Naive thymus-derived CD8-positive, alpha-beta T cell (primary cell): Measurements from ENCODE around the gene COL5A2. TPM values are rescaled to one million over a fixed set of nuclear protein-coding genes. Genes with fewer than 3 reads are reported as not detected.

Experiments used
- ATAC-seq, 2 donors: fragments of 150-1000 bp; cut with Tn5 transposase in 1 of 2; sonication (Bioruptor Pico), chemical (Tn5 transposase) in 1 of 2; 1 replicate in 1 of 2; 2 replicates in 1 of 2; pipeline ENCODE4 v1.10.0; 2021; ENCODE audit warnings: mild to moderate bottlenecking in 2 of 2, moderate library complexity in 2 of 2
- POLR2A ChIA-PET: fragments of 350-600 bp; sonication (Branson Sonifier 250); formaldehyde crosslinking; loops from one replicate; lab custom pipeline; 2021; ENCODE audit warnings: antibody characterized with exemption; lab: Charles Lee
- DNase-seq, 10 donors: peaks; one replicate each; pipeline versions ENCODE4 v3.0.0 to v3.0.0-alpha.2; 2020 to 2022
- H3K27ac Mint-ChIP-seq, 10 donors: one replicate each; pipeline ENCODE4 v1.8.0; 2020 to 2022; ENCODE audit warnings: mild to moderate bottlenecking in 10 of 10, mixed read lengths in 10 of 10, moderate library complexity in 4 of 10, inconsistent platforms in 1 of 10
- H3K27me3 Mint-ChIP-seq, 5 donors: one replicate each; pipeline ENCODE4 v1.8.0; 2021 to 2022; ENCODE audit warnings: mixed read lengths in 5 of 5
- H3K36me3 Mint-ChIP-seq, 3 donors: one replicate each; pipeline ENCODE4 v1.8.0; 2020 to 2022; ENCODE audit warnings: mixed read lengths in 3 of 3, mild to moderate bottlenecking in 2 of 3, inconsistent platforms in 1 of 3
- H3K4me1 Mint-ChIP-seq, 4 donors: one replicate each; pipeline ENCODE4 v1.8.0; 2021 to 2022; ENCODE audit warnings: mixed read lengths in 4 of 4
- H3K4me3 Mint-ChIP-seq, 10 donors: one replicate each; pipeline ENCODE4 v1.8.0; 2020 to 2022; ENCODE audit warnings: mild to moderate bottlenecking in 10 of 10, mixed read lengths in 10 of 10, moderate library complexity in 6 of 10, inconsistent platforms in 1 of 10
- H3K9me3 Mint-ChIP-seq, 9 donors: one replicate each; pipeline ENCODE4 v1.8.0; 2020 to 2022; ENCODE audit warnings: mixed read lengths in 9 of 9, mild to moderate bottlenecking in 3 of 9, inconsistent platforms in 1 of 9, moderate library complexity in 1 of 9
- polyA plus RNA-seq, 3 donors: library from polyadenylated mRNA; unstranded; fragments of 300-500 nt; fragmentation: Illumina TruSeq; gene quantifications; one replicate each; pipeline ENCODE4 v1.2.3, GENCODE V29; 2021
- total RNA-seq, 8 experiments: library from RNA in 2 of 8; stranded (reverse) in 2 of 8; gene quantifications; one replicate each; pipeline ENCODE4 v1.2.3 and lab custom pipeline; 2021 to 2026

Gene COL5A2
- total and polyA plus RNA-seq, 5 experiments from 2014 or later = 0.10 to 2.1 (median 0.98) TPM; not detected in 1

DNA sequence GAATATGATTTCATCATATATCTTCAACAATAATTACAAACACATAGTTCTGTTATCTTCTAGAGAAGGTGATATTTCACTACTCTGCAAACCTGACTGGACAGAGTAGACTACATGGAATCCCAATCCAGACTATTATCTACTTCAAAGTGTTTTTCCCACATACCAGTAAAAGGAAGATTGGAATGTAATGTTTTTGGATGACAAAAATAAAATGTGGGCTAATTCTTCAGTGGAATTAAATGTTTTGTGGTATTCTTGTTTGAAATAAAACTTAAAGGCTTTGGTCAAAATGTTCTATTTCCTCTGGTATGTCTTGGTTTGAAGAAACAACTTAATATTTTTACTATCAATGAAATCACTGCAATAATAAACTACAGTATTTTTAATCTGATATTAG is 22.1 kb downstream of the COL5A2 start:
- Mint-ChIP-seq H3K27ac (no peak overlapping the region), H3K9me3 (no peaks in the 10 kb centered on the region)
- POLR2A ChIA-PET = no interaction called here

DNA sequence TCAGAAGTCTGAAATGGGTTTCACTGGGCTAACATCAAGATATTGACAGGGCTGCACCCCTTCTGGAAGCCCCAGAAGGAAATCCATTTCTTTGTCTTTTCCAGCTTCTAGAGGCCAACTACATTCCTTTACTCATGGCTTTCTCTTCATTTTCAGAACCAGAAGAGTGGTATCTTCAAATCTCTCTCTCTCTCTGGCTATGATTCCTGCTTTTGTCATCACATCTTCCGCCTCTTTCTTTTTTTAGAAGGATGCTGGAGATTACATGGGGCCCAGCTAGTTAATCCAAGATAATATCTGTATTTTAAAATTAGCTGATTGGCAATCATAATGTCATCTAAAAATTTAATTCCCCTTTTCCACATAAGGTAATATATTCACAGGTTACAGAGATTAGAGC is 23.8 kb downstream of the COL5A2 start:
- H3K36me3 Mint-ChIP-seq = peaks cover 0 to 2% (median 0%) of the 10 kb centered on the region in 3 donors
- H3K9me3 Mint-ChIP-seq = no peaks in the 10 kb centered on the region
- POLR2A ChIA-PET = no interaction called here
- H3K27me3 Mint-ChIP-seq = no peaks in the 10 kb centered on the region
- no peak overlapping the region for H3K4me3 Mint-ChIP-seq
- DNase-seq = no peak
- H3K4me1 Mint-ChIP-seq = no peaks in the 10 kb centered on the region
- ATAC-seq = no peak
- no peak overlapping the region for H3K27ac Mint-ChIP-seq

More for the DNA sequence above, 22.1 kb downstream of the COL5A2 start:
- Mint-ChIP-seq H3K4me1 (no peaks in the 10 kb centered on the region), H3K36me3 (peaks cover 0 to 2% (median 0%) of the 10 kb centered on the region in 3 donors), H3K4me3 (no peak overlapping the region), H3K27me3 (no peaks in the 10 kb centered on the region)
- DNase-seq (no peak), ATAC-seq (no peak)

DNA sequence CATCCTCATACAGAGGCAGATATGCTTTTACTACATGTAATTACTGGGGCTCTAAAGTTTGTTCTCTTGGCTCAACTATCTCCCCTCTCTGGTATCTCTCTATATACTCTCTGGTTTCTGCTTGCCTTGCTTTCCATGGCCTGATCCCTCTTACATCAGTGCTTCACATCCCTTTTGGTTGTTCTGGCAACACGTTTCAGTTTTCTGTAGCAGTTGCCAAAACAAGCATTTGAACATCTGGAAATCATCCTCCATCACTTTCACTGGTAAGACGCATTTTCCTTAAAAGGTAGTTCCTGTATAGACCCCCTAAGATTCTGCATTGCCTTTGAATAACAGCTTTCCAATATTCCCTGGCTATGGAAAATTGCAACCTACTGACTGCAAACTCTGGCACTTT is 25.9 kb downstream of the COL5A2 start:
- no peak overlapping the region for H3K4me3 Mint-ChIP-seq
- peak overlapping the region in 1 of 10 donors; percentile 66 for H3K27ac Mint-ChIP-seq
- no peaks in the 10 kb centered on the region for H3K4me1 Mint-ChIP-seq
- DNase-seq (no peak), ATAC-seq (no peak)
- H3K9me3 Mint-ChIP-seq = no peaks in the 10 kb centered on the region
- H3K27me3 Mint-ChIP-seq = no peaks in the 10 kb centered on the region
- H3K36me3 Mint-ChIP-seq = no peaks in the 10 kb centered on the region
- POLR2A ChIA-PET = no interaction called here

DNA sequence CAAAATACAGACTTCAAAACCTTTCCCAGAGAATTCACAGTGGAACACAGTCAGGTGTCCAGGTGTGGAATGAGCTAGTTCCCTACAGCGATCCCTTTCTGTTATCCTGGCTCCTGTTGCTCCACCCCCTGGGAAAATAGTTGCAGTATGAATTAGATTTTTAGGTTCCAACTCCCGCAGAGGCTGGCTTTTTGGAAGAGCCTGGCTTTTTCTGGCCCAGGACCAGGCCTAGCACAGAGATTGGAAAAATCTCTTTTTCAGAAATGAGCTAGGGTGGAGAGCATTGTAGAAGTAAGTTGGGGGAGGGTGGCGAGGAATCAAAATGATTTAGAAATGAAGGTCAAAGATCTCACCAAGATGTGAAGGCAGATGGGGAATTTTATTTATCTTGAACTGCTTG is 27.1 kb downstream of the COL5A2 start:
- Mint-ChIP-seq H3K27ac (no peak overlapping the region), H3K4me3 (no peak overlapping the region), H3K9me3 (no peaks in the 10 kb centered on the region), H3K4me1 (peaks cover 0 to 2% (median 0%) of the 10 kb centered on the region in 4 donors), H3K27me3 (no peaks in the 10 kb centered on the region), H3K36me3 (no peaks in the 10 kb centered on the region)
- DNase-seq = no peak
- POLR2A ChIA-PET = no interaction called here
- no peak for ATAC-seq

DNA sequence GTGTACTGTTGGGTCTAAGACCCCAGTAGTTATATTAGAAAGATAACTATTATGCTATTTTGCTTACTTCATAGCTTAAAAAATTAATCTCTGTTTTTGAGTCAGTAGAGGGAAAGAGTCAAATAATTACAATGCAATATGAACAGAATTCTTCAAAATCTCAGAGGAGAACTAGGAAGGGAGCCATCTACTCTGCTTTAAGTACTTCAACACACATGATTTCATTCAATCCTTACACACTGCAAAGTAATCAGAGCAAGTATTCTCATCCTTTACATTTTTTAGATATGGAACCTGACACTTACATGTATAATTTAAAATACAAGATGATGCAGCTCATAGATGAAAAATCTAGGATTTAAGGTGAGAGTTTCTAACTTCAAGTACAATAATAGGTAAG is 27.7 kb downstream of the COL5A2 start:
- Mint-ChIP-seq H3K4me1 (peaks cover 0 to 2% (median 0%) of the 10 kb centered on the region in 4 donors), H3K9me3 (no peaks in the 10 kb centered on the region), H3K36me3 (no peaks in the 10 kb centered on the region), H3K27me3 (no peaks in the 10 kb centered on the region), H3K4me3 (no peak overlapping the region), H3K27ac (no peak overlapping the region)
- POLR2A ChIA-PET = no interaction called here
- no peak for ATAC-seq
- DNase-seq = no peak

DNA sequence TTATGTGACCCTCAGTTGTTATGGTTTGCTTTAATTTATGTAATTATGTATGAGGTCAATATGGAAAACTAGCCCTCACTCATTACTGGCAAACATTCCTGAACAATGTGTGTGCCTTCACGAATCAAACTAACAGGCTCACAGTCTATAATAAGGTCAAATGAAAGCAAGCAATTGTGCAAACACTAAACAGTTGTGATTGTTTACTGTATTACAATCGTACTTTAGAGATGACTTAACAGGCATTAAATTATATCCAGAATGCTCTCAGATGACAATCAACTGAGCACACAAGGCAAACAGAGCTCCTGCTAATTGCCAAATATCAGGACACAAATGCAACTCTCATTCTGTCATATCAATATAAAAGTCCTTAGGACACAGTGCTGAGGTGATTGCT is 29.5 kb downstream of the COL5A2 start:
- POLR2A ChIA-PET = no interaction called here
- Mint-ChIP-seq H3K27me3 (no peaks in the 10 kb centered on the region), H3K27ac (no peak overlapping the region), H3K36me3 (no peaks in the 10 kb centered on the region), H3K4me1 (peaks cover 0 to 4% (median 0%) of the 10 kb centered on the region in 4 donors), H3K9me3 (no peaks in the 10 kb centered on the region), H3K4me3 (no peak overlapping the region)
- DNase-seq = no peak
- ATAC-seq = no peak

DNA sequence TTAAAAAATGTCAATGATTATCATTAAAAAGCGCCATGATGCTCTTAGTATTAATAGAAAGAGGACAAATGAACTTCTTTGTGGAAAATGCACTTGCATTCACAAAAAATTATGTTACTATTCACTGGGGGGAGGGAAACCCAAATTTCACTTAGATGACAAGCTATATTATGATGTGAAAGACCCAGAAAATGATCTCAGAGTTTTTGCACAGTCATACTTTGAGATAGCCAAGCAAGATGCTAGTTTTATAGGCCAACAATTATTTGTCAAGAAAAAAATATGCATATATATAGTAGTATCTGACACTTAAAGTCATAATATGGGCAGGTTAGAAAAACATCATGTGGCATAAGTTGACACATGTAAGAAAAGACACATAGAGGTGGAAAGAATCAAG is 31.6 kb downstream of the COL5A2 start:
- POLR2A ChIA-PET = no interaction called here
- no peak for ATAC-seq
- no peaks in the 10 kb centered on the region for H3K27me3 Mint-ChIP-seq
- no peaks in the 10 kb centered on the region for H3K9me3 Mint-ChIP-seq
- peaks cover 0 to 7% (median 4%) of the 10 kb centered on the region in 4 donors for H3K4me1 Mint-ChIP-seq
- H3K27ac Mint-ChIP-seq = no peak overlapping the region
- DNase-seq = no peak
- no peak overlapping the region for H3K4me3 Mint-ChIP-seq
- no peaks in the 10 kb centered on the region for H3K36me3 Mint-ChIP-seq

DNA sequence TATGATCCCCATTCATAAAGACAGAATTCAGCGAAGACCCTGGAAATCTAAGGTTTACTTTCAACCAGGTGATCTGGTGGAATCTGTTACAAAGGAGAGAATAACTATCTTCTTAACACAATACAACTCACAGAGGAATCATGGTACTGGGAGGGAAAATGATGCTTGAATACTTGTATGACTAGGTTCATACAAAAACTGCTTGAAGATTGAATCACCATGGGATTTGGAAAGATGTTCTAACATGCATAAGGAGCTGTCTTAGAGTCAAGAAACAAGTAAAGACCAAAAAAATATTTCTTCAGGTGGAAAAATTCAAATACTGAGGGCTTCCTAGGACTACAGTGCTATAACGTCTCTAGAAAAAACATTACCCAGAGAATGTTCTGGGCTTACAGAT is 32.2 kb downstream of the COL5A2 start:
- Mint-ChIP-seq H3K36me3 (no peaks in the 10 kb centered on the region), H3K9me3 (no peaks in the 10 kb centered on the region), H3K4me3 (no peak overlapping the region), H3K27me3 (no peaks in the 10 kb centered on the region), H3K4me1 (peaks cover 0 to 9% (median 4%) of the 10 kb centered on the region in 4 donors), H3K27ac (no peak overlapping the region)
- POLR2A ChIA-PET = no interaction called here
- ATAC-seq = no peak
- no peak for DNase-seq

DNA sequence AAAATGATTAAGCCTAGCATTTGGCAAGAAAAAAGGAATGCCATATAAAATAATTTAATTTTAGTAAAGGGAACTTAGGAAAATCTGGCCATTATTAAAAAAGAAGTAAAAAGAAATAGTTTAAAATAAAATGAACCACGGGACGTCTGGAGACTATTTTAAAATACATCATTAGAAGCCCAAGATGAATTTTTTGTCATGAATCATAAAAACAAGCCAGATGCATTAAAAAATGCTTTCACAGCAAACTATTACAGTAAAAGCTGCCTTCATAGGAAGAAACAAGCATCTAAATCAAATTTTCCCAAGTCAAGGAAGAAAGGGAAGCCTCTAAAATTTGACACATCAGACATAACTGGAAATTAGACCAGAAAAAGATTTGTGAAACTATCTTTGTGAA is 33.0 kb downstream of the COL5A2 start:
- no peak overlapping the region for H3K27ac Mint-ChIP-seq
- DNase-seq (no peak), ATAC-seq (no peak)
- no peaks in the 10 kb centered on the region for H3K36me3 Mint-ChIP-seq
- peaks cover 0 to 9% (median 4%) of the 10 kb centered on the region in 4 donors for H3K4me1 Mint-ChIP-seq
- no peaks in the 10 kb centered on the region for H3K27me3 Mint-ChIP-seq
- H3K9me3 Mint-ChIP-seq = no peaks in the 10 kb centered on the region
- POLR2A ChIA-PET = no interaction called here
- H3K4me3 Mint-ChIP-seq = no peak overlapping the region

DNA sequence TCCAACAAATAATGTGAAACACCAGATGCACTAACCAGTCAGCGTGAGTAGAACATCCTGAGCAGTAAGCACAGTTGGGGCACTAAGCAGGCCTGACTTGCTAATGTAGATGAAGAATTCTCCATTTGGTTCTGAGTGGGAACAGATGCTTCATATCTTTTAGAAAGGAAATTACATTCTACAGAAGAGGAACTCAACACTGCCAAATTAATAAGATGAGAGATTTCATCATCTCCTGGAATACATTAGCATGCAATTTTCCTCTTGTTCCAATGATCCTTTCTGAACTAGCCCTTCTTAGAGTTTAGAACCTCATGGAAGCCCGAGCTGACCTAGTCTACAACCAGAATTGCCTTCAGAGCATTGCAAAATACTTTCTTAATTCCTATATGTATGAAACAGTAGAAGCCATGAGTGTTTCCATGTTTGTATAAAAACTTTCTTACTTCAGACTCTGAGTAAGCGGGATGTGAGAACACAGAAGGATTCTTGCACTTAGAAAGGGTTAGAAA is 34.8 kb downstream of the COL5A2 start:
- POLR2A ChIA-PET = no interaction called here
- Mint-ChIP-seq H3K36me3 (no peaks in the 10 kb centered on the region), H3K4me1 (peaks cover 0 to 9% (median 4%) of the 10 kb centered on the region in 4 donors), H3K4me3 (no peak overlapping the region), H3K27ac (no peak overlapping the region), H3K27me3 (no peaks in the 10 kb centered on the region), H3K9me3 (no peaks in the 10 kb centered on the region)
- DNase-seq (no peak), ATAC-seq (no peak)

DNA sequence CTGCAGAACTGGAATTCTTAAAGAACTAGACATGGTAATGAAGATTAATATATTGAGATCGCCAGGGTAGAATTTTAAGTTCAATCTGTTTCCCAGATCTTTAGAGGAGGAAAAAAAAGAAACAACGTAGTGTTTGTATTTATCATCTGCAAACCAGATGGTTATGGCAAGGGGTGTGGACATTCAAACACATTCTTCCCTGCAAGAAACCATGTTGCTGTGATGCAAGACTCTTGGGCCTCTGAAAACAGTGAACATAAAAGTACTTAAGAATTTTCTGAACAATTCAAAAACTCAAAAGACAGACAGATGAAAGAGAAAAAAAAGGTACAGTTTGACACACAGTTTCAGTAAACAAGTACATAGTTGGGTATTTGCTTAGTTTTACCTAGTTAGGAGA is 35.6 kb downstream of the COL5A2 start:
- no peak overlapping the region for H3K4me3 Mint-ChIP-seq
- H3K27ac Mint-ChIP-seq = no peak overlapping the region
- H3K9me3 Mint-ChIP-seq = no peaks in the 10 kb centered on the region
- DNase-seq (no peak), ATAC-seq (no peak)
- peaks cover 0 to 9% (median 4%) of the 10 kb centered on the region in 4 donors for H3K4me1 Mint-ChIP-seq
- H3K27me3 Mint-ChIP-seq = no peaks in the 10 kb centered on the region
- POLR2A ChIA-PET = no interaction called here
- H3K36me3 Mint-ChIP-seq = no peaks in the 10 kb centered on the region

DNA sequence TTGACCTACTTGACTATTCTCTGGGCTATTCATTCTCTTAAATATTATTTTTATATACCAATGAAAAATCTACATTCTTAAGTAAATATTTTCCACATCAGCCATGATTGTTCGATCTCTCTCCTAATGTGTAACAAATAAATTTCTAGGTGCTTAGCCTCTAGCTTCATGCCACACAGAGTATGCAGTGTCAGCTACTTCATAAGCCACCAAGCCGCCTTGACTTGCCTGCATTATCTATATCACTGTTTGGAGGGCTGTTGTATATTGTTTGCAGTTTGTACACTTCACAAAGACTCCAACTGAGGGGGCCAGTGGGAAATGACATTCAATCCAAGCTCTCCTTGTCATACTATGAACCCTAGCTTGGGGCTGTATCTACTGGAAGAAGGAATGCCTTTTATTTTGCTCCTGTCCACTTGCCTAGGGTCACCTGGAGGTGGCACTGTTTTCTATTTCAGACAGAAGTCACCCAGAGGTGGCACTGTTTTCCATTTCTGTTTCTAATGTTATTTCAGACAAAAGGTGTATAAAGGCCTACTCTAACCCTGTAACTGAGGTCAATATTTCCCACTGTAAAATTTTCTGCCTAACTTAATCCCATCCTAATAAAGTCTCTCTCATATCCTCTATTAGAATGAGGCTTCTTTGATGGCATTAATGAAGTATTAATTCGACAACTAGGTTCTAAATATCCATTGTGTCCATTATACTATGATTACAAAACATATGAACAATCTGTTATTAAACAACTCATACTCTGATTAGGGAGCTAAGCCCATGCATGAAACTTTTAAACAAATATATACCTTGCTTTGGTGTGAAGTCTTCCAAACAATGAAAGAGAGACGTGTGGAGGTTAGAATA is 36.4 kb downstream of the COL5A2 start:
- POLR2A ChIA-PET = interaction anchor here (0.7 kb wide), 1 partner anchor 75 kb away, joined by 3 read pairs; no protein-coding TSS in a partner anchor
- ATAC-seq (peak; percentile 78 to 79), DNase-seq (peak in 9 of 10 donors; percentile 8 to 71 (median 51))
- H3K4me1 Mint-ChIP-seq = peaks cover 0 to 9% (median 3%) of the 10 kb centered on the region in 4 donors
- H3K9me3 Mint-ChIP-seq = no peaks in the 10 kb centered on the region
- no peak overlapping the region for H3K27ac Mint-ChIP-seq
- no peaks in the 10 kb centered on the region for H3K27me3 Mint-ChIP-seq
- no peak overlapping the region for H3K4me3 Mint-ChIP-seq
- H3K36me3 Mint-ChIP-seq = no peaks in the 10 kb centered on the region

DNA sequence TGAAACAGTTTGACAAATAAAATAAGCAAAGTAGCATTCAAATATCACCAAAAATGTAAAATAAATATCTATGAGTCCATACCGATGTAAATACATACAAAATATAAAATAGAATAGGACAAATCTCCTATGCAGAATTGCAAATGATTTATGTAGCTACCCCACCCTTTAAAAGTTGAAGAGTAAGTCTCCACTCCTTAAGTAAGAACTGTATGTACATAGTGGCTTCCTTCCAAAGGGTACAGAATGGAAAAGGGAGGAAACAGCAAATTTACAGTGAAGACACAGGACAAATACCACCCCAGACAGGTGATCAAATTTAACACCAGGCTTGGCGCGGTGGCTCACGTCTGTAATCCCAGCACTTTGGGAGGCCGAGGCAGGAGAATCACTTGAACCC is 40.8 kb downstream of the COL5A2 start:
- no peak overlapping the region for H3K4me3 Mint-ChIP-seq
- POLR2A ChIA-PET = no interaction called here
- no peak overlapping the region for H3K27ac Mint-ChIP-seq
- H3K36me3 Mint-ChIP-seq = no peaks in the 10 kb centered on the region
- H3K4me1 Mint-ChIP-seq = peaks cover 0 to 9% (median 2%) of the 10 kb centered on the region in 4 donors
- DNase-seq = no peak
- H3K9me3 Mint-ChIP-seq = no peaks in the 10 kb centered on the region
- H3K27me3 Mint-ChIP-seq = no peaks in the 10 kb centered on the region
- ATAC-seq = no peak
